IMR-90 (cell line): ENCODE results near the gene DIPK1A.

Experiments used
- BHLHE40 ChIP-seq: fragments of 150-350 bp; IDR thresholded peaks from 2 replicates; pipeline ENCODE4 v1.6.1; 2016; ENCODE audit warnings: mild to moderate bottlenecking, low read depth, low read length
- CEBPB ChIP-seq: IDR thresholded peaks from 2 replicates; pipeline ENCODE4 v1.6.1; 2012; ENCODE audit warnings: low read depth, low read length, improper control_type of control experiment
- MXI1 ChIP-seq: IDR thresholded peaks from 2 replicates; pipeline ENCODE4 v1.6.1; 2012; ENCODE audit warnings: low read depth, mild to moderate bottlenecking, low read length, moderate library complexity, borderline replicate concordance
- POLR2A ChIP-seq: IDR thresholded peaks from 2 replicates; pipeline ENCODE4 v1.6.1; 2012; ENCODE audit warnings: mild to moderate bottlenecking, low read depth, low read length
- TF ChIP-seq, protein P1 (sequence below): conservative IDR thresholded peaks from 2 replicates; pipeline ENCODE4 v1.5.1; 2012; ENCODE audit warnings: mild to moderate bottlenecking, low read depth, low read length, improper control_type of control experiment

DNA sequence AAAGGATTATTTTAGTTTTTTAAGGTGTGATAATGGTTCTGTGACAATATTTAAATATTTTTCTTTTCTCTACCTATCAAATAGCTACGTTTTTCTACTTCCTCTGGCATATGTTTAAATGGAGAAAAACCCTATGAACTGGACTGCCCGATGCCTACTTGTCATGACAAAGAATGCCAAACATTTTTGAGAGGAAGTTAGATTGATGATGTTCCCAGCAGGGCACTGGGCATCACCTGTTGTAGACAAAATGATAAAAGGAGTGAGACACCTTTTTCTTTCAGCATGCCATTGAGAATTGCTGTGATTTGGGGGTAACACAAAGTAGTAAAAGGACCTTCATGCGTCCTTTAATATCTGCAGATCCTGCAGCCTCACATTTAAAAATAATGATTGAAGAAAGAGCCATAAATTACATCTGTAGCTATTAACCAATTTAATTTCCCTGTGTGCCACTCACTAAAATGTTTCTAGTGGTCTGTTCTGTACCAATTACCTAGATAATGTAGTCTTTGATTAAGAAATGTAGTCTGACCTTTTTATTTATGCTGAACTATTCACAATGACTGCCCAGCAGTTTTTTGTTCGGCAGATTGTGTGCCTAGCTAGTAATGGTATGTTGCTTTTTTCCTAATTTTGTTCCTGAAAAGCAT is 81.8 kb downstream of the DIPK1A start:
- TF ChIP-seq POLR2A (no peak), BHLHE40 (no peak), CEBPB (no peak), MXI1 (no peak)
- TF ChIP-seq, protein P1, sequence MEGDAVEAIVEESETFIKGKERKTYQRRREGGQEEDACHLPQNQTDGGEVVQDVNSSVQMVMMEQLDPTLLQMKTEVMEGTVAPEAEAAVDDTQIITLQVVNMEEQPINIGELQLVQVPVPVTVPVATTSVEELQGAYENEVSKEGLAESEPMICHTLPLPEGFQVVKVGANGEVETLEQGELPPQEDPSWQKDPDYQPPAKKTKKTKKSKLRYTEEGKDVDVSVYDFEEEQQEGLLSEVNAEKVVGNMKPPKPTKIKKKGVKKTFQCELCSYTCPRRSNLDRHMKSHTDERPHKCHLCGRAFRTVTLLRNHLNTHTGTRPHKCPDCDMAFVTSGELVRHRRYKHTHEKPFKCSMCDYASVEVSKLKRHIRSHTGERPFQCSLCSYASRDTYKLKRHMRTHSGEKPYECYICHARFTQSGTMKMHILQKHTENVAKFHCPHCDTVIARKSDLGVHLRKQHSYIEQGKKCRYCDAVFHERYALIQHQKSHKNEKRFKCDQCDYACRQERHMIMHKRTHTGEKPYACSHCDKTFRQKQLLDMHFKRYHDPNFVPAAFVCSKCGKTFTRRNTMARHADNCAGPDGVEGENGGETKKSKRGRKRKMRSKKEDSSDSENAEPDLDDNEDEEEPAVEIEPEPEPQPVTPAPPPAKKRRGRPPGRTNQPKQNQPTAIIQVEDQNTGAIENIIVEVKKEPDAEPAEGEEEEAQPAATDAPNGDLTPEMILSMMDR: no peak
